Retinal pigment epithelial cell (primary cell): ENCODE measurements around the gene TNFRSF19.
"Not testable (repeated sequence)": the region's sequence is repeated elsewhere in the genome, so short reads cannot be mapped to it uniquely, and the experiment has no call there.

ENCODE experiments used
- DNase-seq: peaks from one replicate; pipeline ENCODE4 v3.0.0-alpha.2; 2010; ENCODE audit warnings: low read depth
- H3K4me3 ChIP-seq: 2 replicates; pipeline ENCODE4 v1.5.1; 2011; ENCODE audit warnings: mild to moderate bottlenecking, low read length, control low read depth, moderate library complexity
- CTCF ChIP-seq: conservative IDR thresholded peaks from 2 replicates; pipeline ENCODE4 v1.5.1; 2011; ENCODE audit warnings: low read depth, low read length, control low read depth, inconsistent platforms

Gene TNFRSF19

GRCh38 chr13:23570099-23570920, at the start of gene TNFRSF19:
TNFRSF19 (plus strand) TSS chr13:23570412; CDS start chr13:23590184, 19,772 bp downstream.
- TF ChIP-seq CTCF = no peak
- peak within 1 kb of the TSS; percentile 45 for H3K4me3 ChIP-seq
- DNase-seq = peak; percentile 86

- H3K4me3 ChIP-seq, DNase-seq: not testable (repeated sequence)
Observed at GRCh38 chr13:23529926-23530325, 40.3 kb upstream of the TNFRSF19 start.

GRCh38 chr13:23531446-23531845, 38.8 kb upstream of the TNFRSF19 start:
- no peak overlapping the region for H3K4me3 ChIP-seq
- TF ChIP-seq CTCF = no peak
- DNase-seq = no peak

GRCh38 chr13:23534090-23534489, 36.1 kb upstream of the TNFRSF19 start:
- no peak overlapping the region for H3K4me3 ChIP-seq
- no peak for TF ChIP-seq CTCF
- DNase-seq = no peak

- H3K4me3 ChIP-seq = no peak overlapping the region
- no peak for TF ChIP-seq CTCF
- no peak for DNase-seq
Observed at GRCh38 chr13:23541221-23541824, 28.9 kb upstream of the TNFRSF19 start.

GRCh38 chr13:23544668-23545067, 25.5 kb upstream of the TNFRSF19 start:
- TF ChIP-seq CTCF = no peak
- DNase-seq = no peak
- no peak overlapping the region for H3K4me3 ChIP-seq

GRCh38 chr13:23547000-23547590, 23.1 kb upstream of the TNFRSF19 start:
- no peak for TF ChIP-seq CTCF
- peak overlapping the region; percentile 64 for H3K4me3 ChIP-seq
- no peak for DNase-seq
